22Rv1 (cell line): ENCODE data around the gene GTF3C5.

Experiments used
- CTCF ChIP-seq: fragments of 450-650 bp; IDR thresholded peaks from 2 replicates; pipeline ENCODE4 v1.5.1; 2017; ENCODE audit warnings: mild to moderate bottlenecking
- ZFX ChIP-seq: fragments of 450-650 bp; IDR thresholded peaks from 2 replicates; pipeline ENCODE4 v1.6.1; 2017; ENCODE audit warnings: antibody characterized with exemption, borderline replicate concordance

- TF ChIP-seq CTCF (no peak), ZFX (no peak)
Measured at GRCh38 chr9:133066181-133066983, 35.6 kb downstream of the GTF3C5 start.
